RPMI8226 (cell line): Measurements from ENCODE around the gene WNT1.

Experiments used
- DNase-seq: peaks from one replicate; pipeline ENCODE4 v3.0.0-alpha.2; 2015

Gene WNT1

GRCh38 chr12:49010092-49010668 is 32.1 kb downstream of the WNT1 start:
- DNase-seq, result no peak

- DNase-seq, result no peak
These were observed 34.6 kb downstream of the WNT1 start for GRCh38 chr12:49012739-49013138.

GRCh38 chr12:49013428-49013827 is 35.3 kb downstream of the WNT1 start:
- no peak for DNase-seq

GRCh38 chr12:49014547-49014946 is 36.4 kb downstream of the WNT1 start:
- DNase-seq, result no peak

- no peak for DNase-seq
These were observed 37.1 kb downstream of the WNT1 start for GRCh38 chr12:49015196-49015595.

GRCh38 chr12:49017891-49018260 is 39.8 kb downstream of the WNT1 start:
- DNase-seq, result no peak

- peak; percentile 98 for DNase-seq
These were observed 40.4 kb downstream of the WNT1 start, which contains the start of gene PRKAG1 for GRCh38 chr12:49018261-49019119. Gene PRKAG1 (minus strand): TSS chr12:49018776. CDS start chr12:49018740, 36 bp downstream.

GRCh38 chr12:49019120-49019430 is 41.0 kb downstream of the WNT1 start:
- no peak for DNase-seq

- DNase-seq, result peak; percentile 64
These were observed 41.6 kb downstream of the WNT1 start for GRCh38 chr12:49019443-49020324.

GRCh38 chr12:49020441-49020840 is 42.3 kb downstream of the WNT1 start:
- DNase-seq, result no peak

- no peak for DNase-seq
These were observed 43.3 kb downstream of the WNT1 start for GRCh38 chr12:49021292-49021915.

- no peak for DNase-seq
These were observed 44.5 kb downstream of the WNT1 start for GRCh38 chr12:49022558-49023178.

- DNase-seq, result no peak
These were observed 45.7 kb downstream of the WNT1 start for GRCh38 chr12:49023812-49024211.

- DNase-seq, result no peak
These were observed 46.4 kb downstream of the WNT1 start for GRCh38 chr12:49024543-49024942.

- DNase-seq, result no peak
These were observed 47.3 kb downstream of the WNT1 start for GRCh38 chr12:49025463-49025862.

GRCh38 chr12:49026101-49026500 is 48.0 kb downstream of the WNT1 start:
- DNase-seq, result no peak

- no peak for DNase-seq
These were observed 48.8 kb downstream of the WNT1 start for GRCh38 chr12:49026678-49027480.

- DNase-seq, result no peak
These were observed 49.9 kb downstream of the WNT1 start for GRCh38 chr12:49027846-49028555.

- no peak for DNase-seq
These were observed 50.6 kb downstream of the WNT1 start for GRCh38 chr12:49028666-49029275.

GRCh38 chr12:49030119-49030518 is 52.0 kb downstream of the WNT1 start:
- DNase-seq, result no peak
